ENCODE results near the gene COL18A1. TPM values are rescaled to one million over a fixed set of nuclear protein-coding genes. Genes with fewer than 3 reads are reported as not detected.
"Not testable (repeated sequence)": the region's sequence is repeated elsewhere in the genome, so short reads cannot be mapped to it uniquely, and the experiment has no call there.

Gene COL18A1
- total RNA-seq, 1 experiment from 2014 or later: 8.4 TPM

DNA sequence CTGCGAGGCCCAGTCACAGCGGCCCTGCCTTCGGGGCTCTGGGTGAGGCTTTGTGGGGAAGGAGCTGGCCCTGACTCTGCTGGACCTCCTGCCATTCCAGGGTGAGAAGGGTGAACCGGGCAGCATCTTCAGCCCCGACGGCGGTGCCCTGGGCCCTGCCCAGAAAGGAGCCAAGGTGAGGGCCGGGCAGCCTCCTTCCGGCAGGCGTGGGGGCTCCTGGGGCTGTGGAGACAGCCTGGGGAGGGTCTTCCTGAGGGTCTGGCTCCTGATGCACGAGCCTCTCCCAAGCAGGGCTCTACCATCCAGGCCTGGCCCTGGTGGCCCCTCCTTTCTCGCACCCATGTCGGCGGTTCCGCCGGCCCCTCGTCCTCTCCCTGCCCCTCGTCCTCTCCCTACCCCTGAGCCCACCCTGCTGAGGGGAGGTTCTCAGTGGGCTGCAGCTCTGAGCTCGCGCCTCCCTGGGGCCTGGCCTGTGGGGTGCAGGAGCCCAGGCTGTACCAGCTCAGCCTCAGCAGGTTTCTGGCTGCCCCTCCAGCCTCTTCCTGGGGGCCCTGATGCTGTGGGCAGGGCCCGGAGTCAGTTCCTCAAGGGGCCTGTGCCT lies 88.5 kb downstream of the COL18A1 start:
- no peak for DNase-seq (ENCODE audit: low spot score)

DNA sequence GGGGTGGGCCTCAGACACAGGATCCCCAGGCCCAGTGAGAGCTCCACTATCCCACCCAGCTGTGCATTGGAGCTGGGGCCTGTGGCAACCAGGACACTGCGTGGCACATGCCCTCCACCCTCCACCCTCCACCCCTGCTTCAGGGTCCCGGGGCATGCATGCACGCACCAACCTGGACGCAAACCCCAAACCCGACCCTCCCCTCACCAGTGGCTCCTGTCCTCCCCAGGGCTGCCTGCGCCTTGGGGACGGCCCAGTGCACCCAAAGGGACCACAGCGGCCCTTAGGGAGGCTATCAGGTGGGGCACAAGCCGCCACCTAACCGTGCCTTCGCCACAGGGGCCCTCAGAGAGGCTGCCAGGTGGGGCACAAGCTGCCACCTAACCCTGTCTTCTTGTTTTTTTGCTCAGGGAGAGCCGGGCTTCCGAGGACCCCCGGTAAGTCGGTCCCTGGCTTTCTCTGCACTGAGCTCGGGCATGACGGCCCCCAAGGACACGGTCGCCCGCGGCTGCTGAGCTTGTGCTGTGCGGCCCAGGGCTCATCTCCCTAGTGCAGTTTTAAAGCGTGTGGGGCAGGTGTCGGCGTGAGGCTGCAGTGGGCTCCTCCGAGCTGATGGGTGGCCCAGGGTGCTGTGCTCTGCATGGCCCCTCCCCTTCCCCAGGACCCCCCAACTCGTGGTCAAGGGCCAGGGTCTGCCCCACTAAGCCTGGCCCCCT lies 89.3 kb downstream of the COL18A1 start:
- DNase-seq (ENCODE audit: low spot score): no peak

DNA sequence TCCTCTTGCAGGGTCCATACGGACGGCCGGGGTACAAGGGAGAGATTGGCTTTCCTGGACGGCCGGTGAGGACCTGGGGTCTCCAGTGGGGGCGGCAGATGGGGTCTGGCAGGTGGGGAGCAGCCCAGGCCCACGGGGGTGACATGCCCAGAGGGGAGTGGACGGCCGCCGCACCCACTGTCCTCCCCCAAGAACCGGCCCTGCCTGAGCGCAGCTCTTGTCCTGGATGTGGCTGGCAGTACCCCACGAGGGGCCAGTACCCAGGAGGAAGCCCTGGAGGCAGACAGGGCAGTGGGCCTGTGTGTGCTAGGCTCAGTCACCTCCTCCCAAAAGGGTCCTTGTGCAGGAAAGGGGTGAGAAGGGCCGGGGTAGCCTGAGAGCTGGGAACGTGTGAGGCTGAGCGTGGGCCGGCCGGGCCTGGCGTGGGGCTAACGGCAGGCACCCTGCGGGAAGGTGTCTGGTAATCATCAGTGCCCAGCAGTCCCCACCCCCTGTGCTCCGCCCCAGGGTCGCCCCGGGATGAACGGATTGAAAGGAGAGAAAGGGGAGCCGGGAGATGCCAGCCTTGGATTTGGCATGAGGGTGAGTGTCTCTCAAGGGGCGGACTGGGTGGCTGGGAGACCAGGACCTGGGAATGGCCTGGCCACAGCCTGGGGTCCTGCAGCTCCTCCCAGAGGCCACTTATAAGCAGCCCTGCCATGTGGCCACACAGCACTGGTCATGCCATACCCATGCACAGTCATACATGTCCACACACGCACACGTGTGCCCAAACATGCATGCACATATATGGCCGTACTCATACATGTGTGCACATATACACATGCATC lies 90.1 kb downstream of the COL18A1 start:
- DNase-seq (ENCODE audit: low spot score): no peak

DNA sequence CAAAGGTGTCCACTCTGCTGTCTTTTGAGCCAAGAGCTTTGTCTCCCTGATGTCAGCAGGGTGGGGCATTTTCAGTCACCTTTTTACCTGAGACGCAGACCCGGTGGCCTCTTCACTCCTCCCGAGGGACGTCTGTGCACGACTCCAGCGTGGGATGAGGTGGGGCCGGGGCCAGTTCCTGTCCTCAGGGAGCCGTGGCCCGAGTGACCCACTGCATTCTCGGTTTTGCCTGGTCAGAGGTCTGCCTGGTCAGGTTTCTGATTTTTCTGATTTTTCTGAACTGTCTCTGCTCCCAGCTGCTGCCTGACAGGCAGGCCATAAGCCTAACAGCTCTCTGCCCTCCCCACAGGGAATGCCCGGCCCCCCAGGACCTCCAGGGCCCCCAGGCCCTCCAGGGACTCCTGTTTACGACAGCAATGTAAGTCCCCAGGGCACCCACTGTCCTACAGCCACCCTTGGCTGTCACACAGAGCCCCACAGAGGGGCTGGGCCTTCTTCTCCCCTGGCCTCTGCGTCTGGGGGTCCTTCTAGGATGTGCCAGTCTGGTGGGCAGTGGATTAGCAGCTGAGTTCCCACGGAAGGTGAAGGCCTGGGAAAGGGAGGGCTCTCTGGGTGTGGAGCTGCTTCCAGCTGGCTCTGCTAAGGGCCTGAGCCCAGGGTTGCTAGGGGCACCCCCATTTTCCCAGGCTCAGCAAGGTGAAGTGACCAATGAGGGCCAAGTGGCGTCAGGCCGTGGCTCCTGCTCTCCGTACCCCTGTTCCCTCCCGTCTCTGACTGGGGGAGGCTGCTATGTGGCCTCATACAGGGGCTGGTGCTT lies 91.4 kb downstream of the COL18A1 start:
- DNase-seq (ENCODE audit: low spot score): no peak

DNA sequence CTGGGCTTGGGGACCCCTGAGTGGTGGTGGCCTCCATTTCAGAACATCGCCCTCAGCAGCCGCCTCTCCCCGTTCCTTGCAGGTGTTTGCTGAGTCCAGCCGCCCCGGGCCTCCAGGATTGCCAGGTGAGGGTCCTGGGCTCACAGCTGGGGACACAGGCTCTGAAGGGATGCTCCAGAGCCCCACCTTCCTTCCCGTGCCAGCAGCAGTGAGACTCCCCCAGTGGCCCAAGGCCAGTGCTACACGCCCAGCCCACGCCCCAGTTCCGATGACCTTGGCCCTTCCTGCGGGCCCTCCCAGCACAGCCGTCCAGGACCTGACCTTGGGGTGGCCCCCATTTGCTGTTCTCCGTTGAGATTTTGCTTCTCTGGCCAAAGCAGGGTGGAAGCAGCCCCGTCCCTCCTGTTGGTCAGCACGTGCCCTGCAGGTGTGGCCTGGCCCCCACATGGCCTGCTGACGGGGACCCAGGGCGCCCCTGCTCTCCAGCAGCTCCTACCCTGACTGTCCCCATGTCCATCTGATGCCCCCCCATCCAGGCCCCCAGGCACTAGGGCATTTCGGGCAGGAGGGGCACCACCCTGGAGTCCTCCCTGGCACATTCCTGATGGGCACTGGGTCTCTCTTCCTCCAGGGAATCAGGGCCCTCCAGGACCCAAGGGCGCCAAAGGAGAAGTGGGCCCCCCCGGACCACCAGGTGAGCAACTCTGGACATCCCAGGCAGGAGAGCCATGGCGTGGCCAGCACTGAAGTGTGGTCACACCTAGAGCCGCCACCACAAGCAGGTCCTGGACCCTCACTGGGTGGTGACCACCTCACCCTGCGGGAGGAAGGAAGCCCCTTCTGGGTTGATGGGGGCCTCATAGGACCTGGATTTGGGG lies 92.2 kb downstream of the COL18A1 start:
- DNase-seq (ENCODE audit: low spot score): no peak

DNA sequence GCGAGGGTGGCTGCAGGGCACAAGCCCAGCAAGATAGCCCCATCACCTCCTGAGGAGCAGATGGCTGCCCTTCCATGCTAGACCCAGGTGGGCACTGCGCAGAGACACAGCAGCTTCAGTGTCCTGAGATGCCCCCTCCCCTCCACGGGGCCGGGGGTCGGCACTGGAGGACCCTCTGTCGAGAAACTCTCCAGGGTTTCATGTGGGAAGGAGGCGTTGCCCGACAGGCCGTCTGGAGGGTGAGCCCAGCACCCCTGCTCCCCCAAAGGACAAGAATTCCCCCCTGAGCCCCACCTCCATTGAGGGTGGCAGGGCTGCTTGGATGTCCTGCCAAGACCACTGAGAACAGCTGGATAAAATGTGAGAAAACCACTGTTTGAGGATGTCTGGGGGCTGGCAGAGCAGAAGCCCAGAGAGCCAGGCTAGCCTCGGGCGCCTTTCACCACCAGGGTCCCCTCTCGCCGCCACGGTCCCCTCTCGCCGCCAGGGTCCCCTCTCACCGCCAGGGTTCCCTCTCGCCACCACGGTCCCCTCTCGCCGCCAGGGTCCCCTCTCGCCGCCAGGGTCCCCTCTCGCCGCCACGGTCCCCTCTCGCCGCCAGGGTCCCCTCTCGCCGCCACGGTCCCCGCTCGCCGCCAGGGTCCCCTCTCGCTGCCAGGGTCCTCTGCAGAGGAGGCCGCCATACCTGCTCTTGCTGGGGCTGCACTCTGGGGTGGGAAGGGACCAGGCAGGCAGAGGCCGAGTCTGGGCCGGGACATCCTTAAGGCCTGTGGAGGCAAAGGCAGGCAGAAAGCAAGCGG lies 93.1 kb downstream of the COL18A1 start:
- DNase-seq (ENCODE audit: low spot score): no peak

DNA sequence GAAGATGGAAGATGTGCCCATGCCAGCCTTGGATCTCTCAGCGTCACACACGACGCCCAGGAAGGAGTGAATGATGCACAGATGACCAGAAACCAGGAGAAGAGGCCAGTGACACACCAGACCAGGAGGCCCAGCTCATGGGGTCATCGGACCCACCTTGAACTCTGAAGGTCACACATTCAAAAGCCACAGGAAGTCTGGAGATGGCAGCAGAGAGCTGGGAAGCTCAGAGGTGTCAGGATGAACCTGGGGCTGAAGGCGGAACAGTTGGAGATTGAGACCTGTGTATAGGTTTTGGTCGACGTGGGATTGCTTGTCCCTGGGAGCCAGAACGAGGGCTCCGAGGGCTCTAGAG lies 93.7 kb downstream of the COL18A1 start:
- no peak for DNase-seq (ENCODE audit: low spot score)

DNA sequence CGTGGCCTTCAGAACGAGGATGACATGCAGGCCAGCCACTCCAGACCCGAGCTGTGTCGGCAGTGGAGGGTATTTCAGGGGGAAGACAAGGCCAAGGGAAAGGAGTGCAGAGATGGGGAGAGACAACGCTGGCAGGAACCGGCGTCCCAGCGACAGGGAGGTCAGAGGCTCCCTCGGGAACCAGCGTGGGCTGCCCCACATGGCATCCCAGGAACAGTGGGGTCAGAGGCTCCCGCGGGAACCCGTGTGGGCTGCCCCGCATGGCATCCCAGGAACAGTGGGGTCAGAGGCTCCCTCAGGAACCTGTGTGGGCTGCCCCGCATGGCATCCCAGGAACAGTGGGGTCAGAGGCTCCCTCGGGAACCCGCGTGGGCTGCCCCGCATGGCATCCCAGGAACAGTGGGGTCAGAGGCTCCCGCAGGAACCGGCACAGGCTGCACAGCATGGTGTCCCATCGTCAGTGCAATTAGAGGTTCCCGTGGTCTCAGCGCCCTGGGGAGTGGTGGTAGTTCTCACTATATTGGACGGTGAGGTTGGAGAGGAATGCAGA lies 94.3 kb downstream of the COL18A1 start:
- DNase-seq (ENCODE audit: low spot score): no peak

DNA sequence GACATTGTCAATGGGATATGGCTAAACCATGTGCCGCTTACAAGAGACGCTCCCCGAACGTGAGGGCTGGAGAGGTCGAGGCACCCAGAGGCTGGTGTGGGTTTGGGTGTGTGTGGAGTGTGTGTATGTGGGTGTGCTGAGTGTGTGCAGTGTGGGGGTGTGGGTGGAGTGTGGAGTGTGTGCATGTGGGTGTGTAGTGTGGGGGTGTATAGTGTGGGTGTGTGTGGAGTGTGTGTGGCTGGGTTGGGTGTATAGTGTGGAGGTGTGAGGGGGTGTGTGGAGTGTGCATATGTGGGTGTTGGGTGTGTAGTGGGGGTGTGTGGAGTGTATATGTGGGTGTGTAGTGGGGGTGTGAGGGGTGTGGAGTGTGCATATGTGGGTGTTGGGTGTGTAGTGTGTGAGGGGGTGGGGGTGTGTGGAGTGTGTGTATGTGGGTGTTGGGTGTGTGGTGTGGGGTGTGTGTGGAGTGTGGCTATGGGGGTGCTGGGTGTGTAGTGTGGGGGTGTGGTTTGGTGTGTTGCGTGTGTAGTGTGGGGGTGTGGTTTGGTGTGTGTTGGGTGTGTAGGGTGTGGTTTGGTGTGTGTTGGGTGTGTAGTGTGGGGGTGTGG lies 95.1 kb downstream of the COL18A1 start:
- DNase-seq (ENCODE audit: low spot score): no peak

DNA sequence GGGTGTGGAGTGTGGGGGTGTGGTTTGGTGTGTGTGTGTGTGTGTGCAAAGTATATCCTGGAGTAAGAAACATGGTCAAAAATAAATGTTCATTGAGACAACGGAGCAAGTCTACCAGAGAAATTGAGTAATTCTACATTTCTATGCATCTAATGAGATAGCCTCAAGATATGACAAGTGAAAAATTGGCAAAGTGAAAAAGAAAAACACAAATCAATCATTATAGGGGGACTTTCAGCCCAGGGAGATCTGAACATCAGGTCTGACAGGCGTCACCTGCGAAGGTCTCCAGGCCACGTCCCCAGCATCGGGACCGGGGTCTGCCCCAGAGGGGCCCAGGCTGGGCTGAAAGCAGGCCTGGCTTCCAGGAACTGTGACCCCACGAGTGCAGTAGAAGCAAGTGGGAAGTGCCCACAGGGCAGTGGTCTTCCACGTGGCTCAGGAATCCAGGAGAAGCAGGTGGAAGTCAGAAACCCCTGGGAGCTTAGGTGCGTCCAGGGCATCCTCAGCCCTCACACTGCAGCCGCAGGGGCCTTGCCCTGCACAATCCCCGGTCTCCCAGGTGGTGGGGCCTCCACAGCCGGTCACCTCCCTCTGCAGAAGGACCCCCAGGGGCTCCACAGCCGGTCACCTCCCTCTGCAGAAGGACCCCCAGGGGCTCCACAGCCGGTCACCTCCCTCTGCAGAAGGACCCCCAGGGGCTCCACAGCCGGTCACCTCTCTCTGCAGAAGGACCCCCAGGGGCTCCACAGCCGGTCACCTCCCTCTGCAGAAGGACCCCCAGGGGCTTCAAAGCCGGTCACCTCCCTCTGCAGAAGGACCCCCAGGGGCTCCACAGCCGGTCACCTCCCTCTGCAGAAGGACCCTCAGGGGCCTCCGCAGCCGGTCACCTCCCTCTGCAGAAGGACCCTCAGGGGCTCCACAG lies 96.4 kb downstream of the COL18A1 start:
- not testable (repeated sequence) for DNase-seq (ENCODE audit: low spot score)

DNA sequence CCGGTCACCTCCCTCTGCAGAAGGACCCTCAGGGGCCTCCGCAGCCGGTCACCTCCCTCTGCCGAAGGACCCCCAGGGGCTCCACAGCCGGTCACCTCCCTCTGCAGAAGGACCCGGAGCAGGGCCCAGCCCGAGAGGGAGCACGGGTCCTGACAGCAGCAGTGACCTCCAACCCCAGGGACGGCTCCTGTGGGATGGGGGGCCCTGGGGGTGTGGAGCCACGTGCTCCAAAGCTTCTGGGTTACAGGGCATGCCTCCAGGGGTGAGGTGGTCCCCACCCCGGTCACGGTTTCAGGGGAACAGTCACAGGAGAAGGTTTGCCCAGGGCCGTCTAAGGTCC lies 97.0 kb downstream of the COL18A1 start:
- no peak for DNase-seq (ENCODE audit: low spot score)

DNA sequence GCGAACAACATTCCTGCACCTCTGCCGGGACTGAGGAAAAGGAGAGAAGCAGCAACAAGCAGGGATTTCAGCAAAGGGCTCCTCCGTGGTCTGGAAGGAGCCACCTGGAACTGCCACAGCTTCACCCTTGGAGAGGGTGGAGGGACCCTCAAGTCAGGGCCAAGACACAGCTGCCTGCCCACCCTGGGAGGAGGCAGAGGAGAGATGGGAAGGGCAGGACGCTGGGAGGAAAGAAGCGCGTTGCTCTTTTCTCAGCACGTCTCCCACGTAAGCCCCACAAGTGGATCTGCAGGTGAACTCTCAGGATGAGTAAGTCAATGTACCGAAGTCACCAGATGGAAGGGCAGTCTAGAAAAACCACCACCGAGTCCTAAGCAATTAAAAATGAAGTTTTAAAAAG lies 97.6 kb downstream of the COL18A1 start:
- DNase-seq (ENCODE audit: low spot score): no peak

DNA sequence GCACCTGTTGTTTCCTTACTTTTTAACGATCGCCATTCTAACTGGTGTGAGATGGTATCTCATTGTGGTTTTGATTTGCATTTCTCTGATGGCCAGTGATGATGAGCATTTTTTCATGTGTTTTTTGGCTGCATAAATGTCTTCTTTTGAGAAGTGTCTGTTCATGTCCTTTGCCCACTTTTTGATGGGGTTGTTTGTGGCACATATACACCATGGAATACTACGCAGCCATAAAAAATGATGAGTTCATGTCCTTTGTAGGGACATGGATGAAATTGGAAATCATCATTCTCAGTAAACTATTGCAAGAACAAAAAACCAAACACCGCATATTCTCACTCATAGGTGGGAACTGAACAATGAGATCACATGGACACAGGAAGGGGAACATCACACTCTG lies 98.3 kb downstream of the COL18A1 start:
- DNase-seq (ENCODE audit: low spot score): not testable (repeated sequence)

DNA sequence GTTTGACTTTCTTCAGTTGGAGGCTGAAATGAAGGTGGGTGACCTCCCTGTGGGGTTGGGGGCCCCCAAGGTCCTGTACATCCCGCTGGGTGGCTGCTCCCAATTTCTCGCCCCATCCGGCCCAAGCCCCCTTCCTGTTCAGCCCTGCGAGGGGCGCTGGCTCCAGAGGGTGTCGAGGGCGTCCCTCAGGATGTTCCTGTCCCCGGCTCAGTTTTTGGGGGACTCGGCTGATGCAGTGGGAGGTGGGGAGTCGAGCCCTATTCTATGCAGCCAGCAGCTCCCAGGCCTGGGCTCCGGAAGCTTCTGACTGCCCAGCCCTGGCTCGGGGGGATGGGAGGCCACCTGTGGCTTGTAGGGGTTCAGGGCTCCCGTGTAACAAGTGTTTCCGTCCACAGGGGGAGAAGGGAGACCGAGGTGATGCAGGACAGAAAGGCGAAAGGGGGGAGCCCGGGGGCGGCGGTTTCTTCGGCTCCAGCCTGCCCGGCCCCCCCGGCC lies 99.1 kb downstream of the COL18A1 start:
- no peak for DNase-seq (ENCODE audit: low spot score)

DNA sequence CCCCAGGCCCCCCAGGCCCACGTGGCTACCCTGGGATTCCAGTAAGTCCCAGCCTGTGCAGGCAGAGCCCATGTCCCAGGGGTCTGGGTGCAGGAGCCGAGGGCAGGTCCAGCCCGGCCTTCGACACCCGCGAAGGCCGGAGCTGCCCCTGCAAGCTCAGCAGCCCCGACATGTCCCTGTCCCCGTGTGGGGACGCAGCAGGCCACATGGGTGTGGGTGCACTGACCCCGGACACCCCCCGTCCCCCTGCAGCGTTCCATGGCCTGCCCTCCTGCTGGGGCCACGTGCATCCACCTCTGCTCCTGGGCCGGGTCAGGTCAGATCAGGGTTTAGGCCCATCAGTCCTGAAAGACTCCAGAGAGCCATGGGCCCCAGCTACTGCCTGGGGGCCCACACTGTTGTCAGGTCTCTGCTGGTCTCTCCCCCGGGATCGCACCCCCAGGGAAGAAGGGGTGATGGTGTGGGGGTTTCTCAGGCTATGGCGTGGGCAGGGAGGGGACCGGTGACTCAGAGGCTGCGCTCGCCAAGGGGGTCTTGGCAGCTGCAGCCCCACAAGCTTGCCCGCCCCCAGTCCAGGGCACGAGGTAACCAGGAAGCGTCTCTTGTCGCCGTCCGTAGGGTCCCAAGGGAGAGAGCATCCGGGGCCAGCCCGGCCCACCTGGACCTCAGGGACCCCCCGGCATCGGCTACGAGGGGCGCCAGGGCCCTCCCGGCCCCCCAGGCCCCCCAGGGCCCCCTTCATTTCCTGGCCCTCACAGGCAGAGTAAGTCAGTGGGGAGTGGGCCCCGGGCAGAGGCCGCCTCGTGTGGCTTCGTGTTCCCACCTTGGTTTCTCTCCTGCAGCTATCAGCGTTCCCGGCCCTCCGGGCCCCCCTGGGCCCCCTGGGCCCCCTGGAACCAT lies 99.8 kb downstream of the COL18A1 start:
- DNase-seq (ENCODE audit: low spot score): no peak

DNA sequence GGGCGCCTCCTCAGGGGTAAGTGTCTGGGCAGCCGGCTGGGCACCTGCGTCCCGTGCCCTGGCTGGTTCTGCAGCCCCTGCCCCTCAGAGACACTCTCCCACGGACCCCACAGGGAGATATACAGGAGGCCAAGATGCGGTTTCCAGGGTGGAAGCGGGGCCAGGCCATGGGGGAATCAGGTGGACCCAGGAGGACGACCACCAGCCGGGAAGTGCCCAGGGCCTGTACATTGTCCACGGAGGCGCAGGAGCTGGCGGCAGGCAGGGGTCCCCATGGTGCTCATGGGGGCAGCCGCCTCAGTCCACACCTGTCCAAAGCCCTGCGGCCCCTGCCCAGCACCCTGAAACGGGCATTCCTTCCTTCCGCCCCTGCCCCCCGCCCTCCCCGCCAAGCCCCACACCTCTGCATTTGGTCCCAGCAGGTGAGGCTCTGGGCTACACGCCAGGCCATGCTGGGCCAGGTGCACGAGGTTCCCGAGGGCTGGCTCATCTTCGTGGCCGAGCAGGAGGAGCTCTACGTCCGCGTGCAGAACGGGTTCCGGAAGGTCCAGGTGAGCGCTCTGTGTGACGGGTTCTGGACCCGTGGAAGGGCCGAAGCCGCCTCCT lies 100.6 kb downstream of the COL18A1 start:
- DNase-seq (ENCODE audit: low spot score): no peak

Measured in H4 (cell line).